ENCODE measurements around the gene ZNF410. TPM values are rescaled to one million over a fixed set of nuclear protein-coding genes. Genes with fewer than 3 reads are reported as not detected.
A peak's percentile ranks its signal among the peaks of the same experiment; 100 is the strongest.

ZNF410 gene
- total RNA-seq, 2 experiments from 2014 or later: 49.3 to 51.7 TPM

DNA sequence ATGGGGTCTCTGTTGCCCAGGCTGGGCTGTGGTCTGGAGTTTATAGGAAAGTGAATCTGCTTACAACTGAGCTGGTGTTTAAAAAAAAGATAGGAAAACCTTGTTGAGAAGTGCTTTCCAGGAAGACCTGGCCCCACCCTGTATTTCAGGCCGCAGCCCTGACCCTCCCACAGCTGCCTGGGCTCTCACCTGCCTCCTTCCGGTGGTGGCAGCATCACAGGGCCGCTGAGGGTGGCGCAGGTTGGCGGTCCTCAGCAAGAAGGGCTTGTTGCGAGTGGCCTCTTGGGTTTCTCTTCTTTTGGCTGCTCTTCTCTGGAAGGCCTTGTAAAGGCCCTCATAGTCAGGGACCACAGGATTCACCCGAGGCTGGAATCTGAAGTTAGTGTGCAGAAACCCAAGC is 55.5 kb downstream of the ZNF410 start:
- Mint-ChIP-seq H3K27me3 (no peaks in the 10 kb centered on the region), H3K4me1 (peaks cover 16% of the 10 kb centered on the region), H3K4me3 (no peak overlapping the region), H3K27ac (no peak overlapping the region), H3K9me3 (no peaks in the 10 kb centered on the region), H3K36me3 (ENCODE audit: low read depth) (no peaks in the 10 kb centered on the region)
- no peak for DNase-seq
- ChIA-PET CTCF (interaction anchor here (0.6 to 1.5 kb wide), 3 partner anchors 32 to 1393 kb away, joined by 3 to 5 read pairs (median 4); no protein-coding TSS in a partner anchor), POLR2A (no interaction called here)

DNA sequence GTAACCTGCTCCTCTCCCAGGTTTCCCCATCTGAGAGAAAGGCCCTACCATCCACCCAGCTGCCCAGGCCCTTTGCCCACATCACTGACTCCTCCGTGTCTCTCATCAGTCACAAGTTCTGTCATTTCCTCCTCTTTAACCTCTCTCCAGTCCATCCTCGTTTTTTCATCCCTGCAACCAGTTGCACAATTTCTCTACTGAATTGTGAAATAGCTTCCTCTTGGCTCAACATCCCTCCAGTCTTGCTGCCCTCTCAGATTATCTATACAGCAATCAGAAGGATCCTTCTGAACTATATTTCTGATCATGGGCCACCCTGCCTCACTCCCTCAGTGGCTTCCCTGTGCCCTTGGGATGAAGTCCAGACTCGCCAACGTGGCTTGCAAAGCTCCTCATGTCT is 56.4 kb downstream of the ZNF410 start:
- CTCF ChIA-PET: interaction anchor here (1.5 kb wide), 1 partner anchor 32 kb away, joined by 4 read pairs; no protein-coding TSS in a partner anchor
- Mint-ChIP-seq H3K9me3 (no peaks in the 10 kb centered on the region), H3K27ac (peak overlapping the region; percentile 4), H3K4me3 (no peak overlapping the region), H3K36me3 (ENCODE audit: low read depth) (no peaks in the 10 kb centered on the region), H3K27me3 (no peaks in the 10 kb centered on the region), H3K4me1 (peaks cover 16% of the 10 kb centered on the region)
- DNase-seq: no peak
- POLR2A ChIA-PET: no interaction called here

DNA sequence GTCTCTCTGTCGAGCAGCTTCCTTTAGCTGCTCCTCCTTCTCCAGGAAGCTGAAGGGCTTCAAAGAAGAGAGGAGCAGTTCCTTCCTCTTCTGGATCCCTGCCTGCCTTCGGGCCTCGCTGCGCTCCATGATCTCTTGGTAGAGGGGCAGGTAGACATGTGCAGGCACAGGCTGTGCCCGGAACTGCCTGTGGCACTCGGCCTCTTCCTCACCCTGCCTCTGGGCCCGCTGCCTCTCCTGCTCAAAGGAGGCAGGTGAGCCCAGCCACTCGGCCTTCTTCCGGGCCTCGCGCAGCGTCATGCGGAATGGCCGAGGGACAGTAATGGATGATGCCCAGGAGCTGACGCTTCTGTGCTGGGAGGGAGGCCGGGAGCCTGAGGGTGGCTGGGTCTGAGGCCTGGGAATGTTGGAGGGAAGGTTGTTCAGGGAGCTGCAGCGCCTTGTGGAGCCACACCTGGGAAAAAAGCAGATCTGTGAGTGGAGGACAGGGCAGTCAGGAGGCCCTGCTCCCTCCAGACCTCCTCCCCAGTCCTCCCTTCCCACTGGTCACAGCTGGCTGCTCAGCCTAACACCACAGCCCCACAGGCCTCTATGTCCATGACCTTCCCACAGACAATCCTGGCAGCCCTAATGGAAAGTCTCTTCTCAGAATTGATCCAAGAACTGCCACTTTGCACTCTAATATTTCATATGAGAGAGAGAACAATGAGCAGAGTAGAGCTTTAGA is 57.9 kb downstream of the ZNF410 start:
- Mint-ChIP-seq H3K27ac (no peak overlapping the region), H3K36me3 (ENCODE audit: low read depth) (no peaks in the 10 kb centered on the region), H3K9me3 (no peaks in the 10 kb centered on the region), H3K27me3 (no peaks in the 10 kb centered on the region), H3K4me1 (peaks cover 19% of the 10 kb centered on the region), H3K4me3 (no peak overlapping the region)
- ChIA-PET POLR2A (no interaction called here), CTCF (interaction anchor here (1.0 kb wide), 1 partner anchor 9 kb away, joined by 3 read pairs; no protein-coding TSS in a partner anchor)
- DNase-seq: no peak

DNA sequence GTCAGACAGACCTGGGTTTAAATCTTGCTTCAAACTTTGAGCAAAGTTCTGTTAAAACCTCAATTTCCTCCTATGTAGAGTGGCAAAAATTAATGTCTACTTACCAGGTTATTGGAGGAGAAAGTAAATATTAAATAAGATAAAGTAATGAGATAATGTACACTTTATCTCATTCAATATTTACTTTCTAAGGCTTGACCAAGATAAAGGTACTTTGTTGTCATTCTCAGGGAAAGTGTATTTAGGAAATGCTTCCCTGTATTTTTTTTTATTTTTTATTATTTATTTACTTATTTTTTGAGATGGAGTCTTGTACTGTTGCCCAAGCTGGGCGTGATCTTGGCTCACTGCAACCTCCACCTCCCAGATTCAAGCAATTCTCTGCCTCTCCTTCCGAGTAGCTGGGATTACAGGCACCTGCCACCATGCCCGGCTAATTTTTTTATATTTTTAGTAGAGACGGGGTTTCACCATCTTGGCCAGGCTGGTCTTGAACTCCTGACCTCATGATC is 58.6 kb downstream of the ZNF410 start:
- POLR2A ChIA-PET: interaction anchor here (0.6 kb wide), 1 partner anchor 134 kb away, joined by 5 read pairs; no protein-coding TSS in a partner anchor
- no peak overlapping the region for H3K27ac Mint-ChIP-seq
- no peaks in the 10 kb centered on the region for H3K36me3 Mint-ChIP-seq (ENCODE audit: low read depth)
- no peaks in the 10 kb centered on the region for H3K9me3 Mint-ChIP-seq
- peaks cover 24% of the 10 kb centered on the region for H3K4me1 Mint-ChIP-seq
- DNase-seq: no peak
- H3K4me3 Mint-ChIP-seq: no peak overlapping the region
- H3K27me3 Mint-ChIP-seq: no peaks in the 10 kb centered on the region
- CTCF ChIA-PET: no interaction called here

DNA sequence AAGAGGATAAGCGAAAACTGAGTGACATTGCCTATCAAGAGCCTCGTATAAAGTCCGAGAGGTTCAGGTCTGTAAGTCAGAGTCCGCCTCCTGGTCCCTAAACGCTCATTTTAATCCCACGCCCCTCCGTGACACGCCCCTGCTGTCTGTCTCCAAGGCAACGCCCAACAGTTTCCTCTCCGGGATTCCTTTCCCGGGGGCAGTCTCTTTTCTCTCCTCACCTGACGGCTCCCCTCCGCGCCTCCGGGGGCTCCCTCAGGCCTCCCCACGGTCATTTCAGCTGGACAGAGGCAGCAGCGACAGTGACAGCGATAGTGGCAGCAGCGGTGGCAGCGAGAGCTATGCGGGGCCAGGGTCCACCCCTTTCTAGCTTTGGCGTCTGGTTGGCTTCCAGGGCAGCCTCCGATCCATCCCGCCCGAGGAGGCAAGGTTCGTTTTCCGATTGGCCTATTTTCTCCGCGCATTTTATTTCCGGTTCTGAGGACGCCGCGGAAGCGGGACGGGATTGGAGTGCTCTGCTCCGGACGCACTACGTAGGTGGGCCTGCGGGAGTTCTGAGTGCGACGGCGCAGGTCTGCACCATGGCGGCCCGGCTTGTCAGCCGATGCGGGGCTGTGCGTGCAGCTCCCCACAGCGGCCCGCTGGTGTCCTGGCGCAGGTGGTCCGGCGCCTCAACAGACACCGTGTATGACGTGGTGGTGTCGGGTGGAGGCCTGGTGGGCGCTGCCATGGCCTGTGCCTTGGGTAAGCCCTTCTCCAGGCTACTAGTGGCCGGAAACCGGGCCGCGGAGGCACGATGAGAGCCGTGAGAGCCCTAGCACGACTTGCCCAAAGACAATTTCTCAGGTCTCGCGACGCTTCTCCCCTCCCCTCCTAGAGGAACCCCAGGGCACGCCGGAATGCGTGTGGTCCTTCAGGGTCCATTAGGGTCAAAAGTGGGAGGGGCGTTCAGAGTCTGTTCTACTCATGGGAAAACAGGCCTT is 63.4 kb downstream of the ZNF410 start, which contains the start of the genes COQ6 and FAM161B:
Gene COQ6, plus strand, starts transcription at position 551 of the 983 bp plus-strand sequence. Its CDS starts 31 bp downstream, at position 582.
Gene FAM161B, minus strand, starts transcription at position 343 of the 983 bp plus-strand sequence. Its CDS starts 68 bp downstream, at position 275.
- peaks cover 24% of the 10 kb centered on the region for H3K4me1 Mint-ChIP-seq
- DNase-seq: peak; percentile 96
- H3K27me3 Mint-ChIP-seq: no peaks in the 10 kb centered on the region
- H3K4me3 Mint-ChIP-seq: peak within 1 kb of the TSS; percentile 91
- H3K36me3 Mint-ChIP-seq (ENCODE audit: low read depth): peaks cover 4% of the 10 kb centered on the region
- peak within 1 kb of the TSS; percentile 89 for H3K27ac Mint-ChIP-seq
- H3K9me3 Mint-ChIP-seq: no peaks in the 10 kb centered on the region
- POLR2A ChIA-PET: interaction anchor here (1.0 kb wide), 1 partner anchor 69 kb away, joined by 3 read pairs; the partner anchor contains the start of genes BBOF1 and ENTPD5
- CTCF ChIA-PET: interaction anchor here (0.6 to 1.0 kb wide), 4 partner anchors 16 to 975 kb away, joined by 3 read pairs; no protein-coding TSS in a partner anchor

DNA sequence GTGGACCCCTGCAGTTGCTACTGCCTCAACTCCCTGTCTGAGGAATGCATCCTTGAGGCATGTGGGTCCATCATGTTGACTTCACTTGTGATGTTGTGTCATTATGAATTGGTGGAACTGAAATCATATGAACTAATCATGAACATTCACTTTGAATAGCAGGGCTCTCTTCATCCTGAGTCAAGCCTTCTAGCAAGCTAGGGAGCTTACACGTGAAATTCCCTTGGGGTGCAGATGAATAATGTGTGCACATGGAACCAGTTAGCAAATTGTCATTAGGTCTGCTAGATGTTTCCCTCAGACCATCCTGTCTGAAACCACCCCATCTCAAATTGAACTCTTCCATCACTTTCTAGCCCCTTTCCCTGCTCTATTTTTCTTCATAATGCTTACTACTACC is 67.1 kb downstream of the ZNF410 start:
- H3K4me3 Mint-ChIP-seq: no peak overlapping the region
- H3K9me3 Mint-ChIP-seq: no peaks in the 10 kb centered on the region
- H3K27me3 Mint-ChIP-seq: no peaks in the 10 kb centered on the region
- H3K4me1 Mint-ChIP-seq: peaks cover 23% of the 10 kb centered on the region
- no peak overlapping the region for H3K27ac Mint-ChIP-seq
- DNase-seq: no peak
- peaks cover 16% of the 10 kb centered on the region for H3K36me3 Mint-ChIP-seq (ENCODE audit: low read depth)
- POLR2A ChIA-PET: no interaction called here
- CTCF ChIA-PET: interaction anchor here (1.2 to 1.6 kb wide), 2 partner anchors 9 to 226 kb away, joined by 3 to 6 read pairs; no protein-coding TSS in a partner anchor

DNA sequence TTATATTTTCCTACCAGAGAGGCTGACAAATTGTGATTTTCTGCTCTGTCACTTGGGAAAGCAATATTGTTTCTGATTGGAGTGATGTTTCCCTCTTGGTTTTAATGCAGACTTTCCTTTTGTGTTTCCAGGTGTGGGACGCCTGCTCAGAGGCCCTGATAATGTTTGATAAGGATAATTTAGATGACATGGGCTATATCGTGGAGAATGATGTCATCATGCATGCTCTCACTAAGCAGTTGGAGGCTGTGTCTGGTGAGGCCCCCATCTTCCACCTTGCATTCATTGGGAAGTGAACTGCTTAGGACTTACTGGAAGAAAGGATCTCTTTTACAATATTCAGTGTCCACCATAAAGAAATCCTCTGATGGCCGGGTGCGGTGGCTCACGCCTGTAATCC is 69.0 kb downstream of the ZNF410 start:
- ChIA-PET CTCF (interaction anchor here (0.7 kb wide), 1 partner anchor 402 kb away, joined by 3 read pairs; no protein-coding TSS in a partner anchor), POLR2A (no interaction called here)
- H3K4me1 Mint-ChIP-seq: peaks cover 14% of the 10 kb centered on the region
- H3K27me3 Mint-ChIP-seq: no peaks in the 10 kb centered on the region
- no peak for DNase-seq
- no peak overlapping the region for H3K4me3 Mint-ChIP-seq
- no peak overlapping the region for H3K27ac Mint-ChIP-seq
- H3K36me3 Mint-ChIP-seq (ENCODE audit: low read depth): peaks cover 28% of the 10 kb centered on the region
- H3K9me3 Mint-ChIP-seq: no peaks in the 10 kb centered on the region

DNA sequence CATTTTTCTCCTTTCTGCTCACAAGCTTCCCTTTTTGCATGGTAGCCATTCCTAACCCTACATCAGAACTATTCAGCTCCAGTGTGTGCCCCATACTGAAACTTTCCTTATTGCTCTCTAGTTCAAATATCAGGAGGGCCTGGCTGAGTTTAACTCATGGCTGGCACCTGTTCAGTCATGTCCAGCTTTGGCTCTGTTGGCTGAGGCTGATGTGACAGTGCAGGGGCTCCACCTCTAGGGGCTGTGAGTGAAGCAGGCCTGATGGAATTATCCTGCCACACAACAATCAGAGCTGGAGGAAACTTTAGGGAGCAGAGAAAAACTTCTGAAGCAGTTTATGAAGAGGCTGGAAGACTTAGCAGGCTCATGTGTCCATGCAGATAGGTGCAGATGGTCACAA is 71.9 kb downstream of the ZNF410 start:
- Mint-ChIP-seq H3K9me3 (no peaks in the 10 kb centered on the region), H3K27ac (no peak overlapping the region), H3K36me3 (ENCODE audit: low read depth) (peaks cover 43% of the 10 kb centered on the region), H3K4me1 (no peaks in the 10 kb centered on the region), H3K4me3 (no peak overlapping the region), H3K27me3 (no peaks in the 10 kb centered on the region)
- POLR2A ChIA-PET: no interaction called here
- no peak for DNase-seq
- CTCF ChIA-PET: interaction anchor here (0.9 to 1.7 kb wide), 3 partner anchors 8 to 31 kb away, joined by 3 to 8 read pairs (median 4); no protein-coding TSS in a partner anchor

DNA sequence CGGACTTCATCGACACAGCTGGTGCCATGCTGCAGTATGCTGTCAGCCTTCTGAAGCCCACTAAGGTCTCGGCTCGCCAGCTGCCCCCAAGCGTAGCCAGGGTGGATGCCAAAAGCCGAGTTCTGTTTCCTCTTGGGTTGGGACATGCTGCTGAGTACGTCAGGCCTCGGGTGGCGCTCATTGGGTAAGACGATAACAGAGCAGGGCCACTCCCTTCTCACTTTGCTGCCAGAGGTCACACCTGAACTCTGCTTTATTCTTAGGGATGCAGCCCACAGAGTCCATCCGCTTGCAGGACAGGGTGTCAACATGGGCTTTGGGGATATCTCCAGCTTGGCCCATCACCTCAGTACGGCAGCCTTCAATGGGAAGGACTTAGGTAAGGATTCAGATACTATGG is 74.5 kb downstream of the ZNF410 start:
- no peak for DNase-seq
- ChIA-PET POLR2A (no interaction called here), CTCF (interaction anchor here (0.9 to 1.5 kb wide), 3 partner anchors 9 to 50 kb away, joined by 4 read pairs; no protein-coding TSS in a partner anchor)
- no peaks in the 10 kb centered on the region for H3K4me1 Mint-ChIP-seq
- no peaks in the 10 kb centered on the region for H3K27me3 Mint-ChIP-seq
- no peaks in the 10 kb centered on the region for H3K9me3 Mint-ChIP-seq
- H3K36me3 Mint-ChIP-seq (ENCODE audit: low read depth): peaks cover 41% of the 10 kb centered on the region
- no peak overlapping the region for H3K4me3 Mint-ChIP-seq
- no peak overlapping the region for H3K27ac Mint-ChIP-seq

DNA sequence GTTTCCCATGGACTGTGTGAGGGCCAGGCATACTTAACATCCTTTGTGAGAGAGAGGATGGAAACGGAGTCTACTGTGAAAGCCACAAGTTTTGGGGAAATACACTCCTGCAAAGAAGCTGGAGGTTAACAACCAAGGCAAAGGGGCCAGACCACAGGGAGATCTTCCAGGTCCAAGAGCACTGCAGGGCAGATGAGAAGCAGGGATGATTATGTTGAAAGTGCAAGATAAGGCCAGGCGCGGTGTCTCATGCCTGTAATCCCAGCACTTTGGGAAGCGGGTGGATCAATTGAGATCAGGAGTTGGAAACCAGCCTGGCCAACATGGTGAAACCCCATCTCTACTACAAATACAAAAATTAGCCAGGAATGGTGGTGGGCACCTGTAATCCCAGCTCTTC is 78.6 kb downstream of the ZNF410 start:
- peaks cover 37% of the 10 kb centered on the region for H3K36me3 Mint-ChIP-seq (ENCODE audit: low read depth)
- POLR2A ChIA-PET: no interaction called here
- H3K27ac Mint-ChIP-seq: peak overlapping the region; percentile 38

DNA sequence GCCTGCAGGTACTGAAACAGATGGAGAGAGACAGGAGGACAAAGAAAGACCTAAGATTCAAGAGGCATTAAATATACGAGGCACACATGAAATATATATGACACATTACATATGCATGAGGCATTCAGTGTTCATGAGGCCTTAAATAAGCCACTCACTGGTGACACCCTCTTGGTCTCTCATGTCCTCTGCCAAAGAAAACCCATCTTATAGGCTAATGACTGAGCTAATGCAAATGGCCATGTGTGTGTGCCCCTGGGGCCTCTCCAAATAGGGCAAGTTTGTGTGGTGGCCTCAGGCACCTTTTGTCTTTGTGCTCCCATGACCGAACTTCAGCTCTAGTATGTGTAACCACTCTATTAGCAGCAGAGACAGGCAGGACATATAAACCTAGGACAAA is 82.2 kb downstream of the ZNF410 start:
- H3K9me3 Mint-ChIP-seq: no peaks in the 10 kb centered on the region
- no peaks in the 10 kb centered on the region for H3K27me3 Mint-ChIP-seq
- no peaks in the 10 kb centered on the region for H3K4me1 Mint-ChIP-seq
- no peak for DNase-seq
- H3K36me3 Mint-ChIP-seq (ENCODE audit: low read depth): peaks cover 18% of the 10 kb centered on the region
- ChIA-PET POLR2A (no interaction called here), CTCF (interaction anchor here (0.6 kb wide), 1 partner anchor 8 kb away, joined by 4 read pairs; no protein-coding TSS in a partner anchor)
- no peak overlapping the region for H3K27ac Mint-ChIP-seq
- H3K4me3 Mint-ChIP-seq: no peak overlapping the region

More for the DNA sequence above, 78.6 kb downstream of the ZNF410 start:
- H3K9me3 Mint-ChIP-seq: no peaks in the 10 kb centered on the region
- CTCF ChIA-PET: no interaction called here
- H3K4me1 Mint-ChIP-seq: no peaks in the 10 kb centered on the region
- no peak for DNase-seq
- no peaks in the 10 kb centered on the region for H3K27me3 Mint-ChIP-seq
- no peak overlapping the region for H3K4me3 Mint-ChIP-seq

DNA sequence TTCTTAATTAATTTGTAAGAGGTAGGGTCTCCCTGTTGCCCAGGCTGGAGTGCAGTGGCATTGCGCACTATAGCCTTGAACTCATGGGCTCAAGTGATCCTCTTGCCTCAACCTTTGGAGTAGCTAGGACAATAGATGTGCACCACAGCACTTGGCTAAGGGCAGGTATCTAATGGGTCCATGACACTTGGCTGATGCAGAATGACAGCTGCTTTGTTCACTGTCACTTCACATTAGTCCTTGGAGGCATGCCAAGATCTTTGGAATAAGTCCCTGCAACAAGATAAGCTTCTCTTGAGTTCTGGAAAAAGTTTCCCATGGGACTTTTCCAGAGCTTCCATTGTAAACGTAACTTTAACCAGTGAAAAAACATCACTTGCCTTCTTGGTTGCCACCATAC is 86.8 kb downstream of the ZNF410 start:
- H3K9me3 Mint-ChIP-seq: no peaks in the 10 kb centered on the region
- H3K36me3 Mint-ChIP-seq (ENCODE audit: low read depth): peaks cover 14% of the 10 kb centered on the region
- no peaks in the 10 kb centered on the region for H3K27me3 Mint-ChIP-seq
- H3K4me3 Mint-ChIP-seq: no peak overlapping the region
- no peak for DNase-seq
- ChIA-PET CTCF (interaction anchor here (1.4 to 1.8 kb wide), 2 partner anchors 12 to 15 kb away, joined by 4 read pairs; no protein-coding TSS in a partner anchor), POLR2A (no interaction called here)
- no peak overlapping the region for H3K27ac Mint-ChIP-seq
- H3K4me1 Mint-ChIP-seq: no peaks in the 10 kb centered on the region
